AML-193 (cell line): ENCODE results near the gene SMC1B.
"Not testable (repeated sequence)": the region's sequence is repeated elsewhere in the genome, so short reads cannot be mapped to it uniquely, and the experiment has no call there.

ENCODE experiments used
- DNase-seq, 2 experiments: peaks; one replicate each; lab custom pipeline; 2025; lab: John Stamatoyannopoulos, UW

SMC1B gene

GRCh38 chr22:45341498-45341897 lies 71.9 kb downstream of the SMC1B start:
- DNase-seq = no peak

- DNase-seq = no peak
Observed at GRCh38 chr22:45340323-45340722, 73.1 kb downstream of the SMC1B start.

GRCh38 chr22:45338795-45339194 lies 74.6 kb downstream of the SMC1B start:
- no peak for DNase-seq

GRCh38 chr22:45337536-45337935 lies 75.9 kb downstream of the SMC1B start:
- no peak for DNase-seq

- DNase-seq = no peak
Observed at GRCh38 chr22:45336971-45337431, 76.4 kb downstream of the SMC1B start.

GRCh38 chr22:45335854-45336522 lies 77.4 kb downstream of the SMC1B start:
- no peak for DNase-seq

GRCh38 chr22:45335021-45335818 lies 78.2 kb downstream of the SMC1B start:
- DNase-seq = no peak

GRCh38 chr22:45334528-45334927 lies 78.9 kb downstream of the SMC1B start:
- DNase-seq = no peak

- DNase-seq = no peak
Observed at GRCh38 chr22:45334068-45334467, 79.3 kb downstream of the SMC1B start.

- DNase-seq = no peak
Observed at GRCh38 chr22:45332001-45332400, 81.4 kb downstream of the SMC1B start.

GRCh38 chr22:45331486-45331885 lies 81.9 kb downstream of the SMC1B start:
- DNase-seq = no peak

GRCh38 chr22:45330548-45330947 lies 82.9 kb downstream of the SMC1B start:
- DNase-seq = no peak

- no peak for DNase-seq
Observed at GRCh38 chr22:45329530-45329936, 83.9 kb downstream of the SMC1B start.

GRCh38 chr22:45328822-45329529 lies 84.4 kb downstream of the SMC1B start:
- no peak for DNase-seq

- DNase-seq = not testable (repeated sequence)
Observed at GRCh38 chr22:45328261-45328660, 85.1 kb downstream of the SMC1B start.

GRCh38 chr22:45324311-45324711 lies 89.1 kb downstream of the SMC1B start:
- DNase-seq = no peak

- no peak for DNase-seq
Observed at GRCh38 chr22:45323695-45324094, 89.7 kb downstream of the SMC1B start.

- no peak for DNase-seq
Observed at GRCh38 chr22:45322873-45323525, 90.4 kb downstream of the SMC1B start.

GRCh38 chr22:45321827-45322226 lies 91.6 kb downstream of the SMC1B start:
- DNase-seq = no peak

GRCh38 chr22:45320357-45320976 lies 92.9 kb downstream of the SMC1B start:
- no peak for DNase-seq

- no peak for DNase-seq
Observed at GRCh38 chr22:45319324-45319685, 94.1 kb downstream of the SMC1B start.
